Right lung (tissue), 5 donors: ENCODE results near the gene PTBP3. TPM values are rescaled to one million over a fixed set of nuclear protein-coding genes. Genes with fewer than 3 reads are reported as not detected.
"Not testable (repeated sequence)": the region's sequence is repeated elsewhere in the genome, so short reads cannot be mapped to it uniquely, and the experiment has no call there.

ENCODE experiments used
- DNase-seq, 2 donors: peaks; one replicate each; pipeline ENCODE4 v3.0.0-alpha.2; 2013
- polyA plus RNA-seq, 5 donors: library from polyadenylated mRNA; unstranded; fragments of 120-200 nt; gene quantifications; one replicate each; pipeline versions ENCODE4 v1.2.1 to v1.2.3, GENCODE V29; 2013; ENCODE audit warnings: inconsistent platforms in 1 of 5, low replicate concordance in 1 of 5; ENCODE audit not compliant: insufficient read length in 5 of 5, insufficient read depth in 1 of 5

The PTBP3 gene
- polyA plus RNA-seq, 5 donors, result 29.7 to 50.3 (median 41.5) TPM

DNA sequence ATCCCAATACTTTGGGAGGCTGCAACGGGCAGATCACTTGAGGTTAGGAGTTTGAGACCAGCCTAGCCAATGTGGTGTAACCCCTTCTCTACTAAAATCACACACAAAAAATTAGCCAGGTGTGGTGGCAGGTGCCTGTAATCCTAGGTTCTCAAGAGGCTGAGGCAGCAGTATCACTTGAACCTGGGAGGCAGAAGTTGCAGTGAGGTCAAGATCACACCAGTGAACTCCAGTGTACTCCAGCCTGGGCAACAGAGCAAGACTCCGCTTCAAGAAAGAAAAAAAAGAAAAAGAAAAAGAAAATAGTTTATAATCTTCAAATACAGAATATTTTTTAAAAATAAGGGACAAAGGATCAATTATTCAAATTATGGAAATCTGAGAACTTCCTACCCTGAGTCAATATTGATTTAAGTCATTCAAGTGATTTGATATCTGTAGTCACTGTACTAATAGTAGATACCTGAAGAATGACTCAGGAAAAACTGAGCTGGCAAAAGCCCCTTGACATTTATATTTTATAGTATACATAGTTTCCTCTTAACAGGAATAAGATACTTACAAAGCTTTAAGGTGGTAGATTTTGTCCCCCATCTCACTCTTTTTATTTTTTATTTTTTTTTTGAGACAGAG, 61.8 kb downstream of the PTBP3 start:
- DNase-seq, result no peak

DNA sequence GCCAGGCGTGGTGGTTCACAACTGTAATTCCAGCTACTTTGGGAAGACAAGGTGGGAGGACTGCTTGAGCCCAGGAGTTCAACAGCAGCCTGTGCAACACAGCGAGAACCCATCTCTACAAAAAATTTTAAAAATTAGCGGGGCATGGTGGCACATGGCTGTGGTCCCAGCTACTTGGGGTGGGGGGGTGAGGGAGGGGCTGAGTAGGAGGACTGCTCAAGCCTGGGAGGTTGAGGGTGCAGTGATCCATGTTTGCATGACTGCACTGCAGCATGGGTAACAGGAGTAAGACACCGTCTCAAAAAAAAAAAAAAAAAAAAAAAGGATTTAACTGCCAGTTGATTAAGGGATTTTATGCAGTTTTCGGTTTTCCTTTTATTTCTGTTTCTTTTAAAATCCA, 65.0 kb downstream of the PTBP3 start:
- DNase-seq, result no peak

DNA sequence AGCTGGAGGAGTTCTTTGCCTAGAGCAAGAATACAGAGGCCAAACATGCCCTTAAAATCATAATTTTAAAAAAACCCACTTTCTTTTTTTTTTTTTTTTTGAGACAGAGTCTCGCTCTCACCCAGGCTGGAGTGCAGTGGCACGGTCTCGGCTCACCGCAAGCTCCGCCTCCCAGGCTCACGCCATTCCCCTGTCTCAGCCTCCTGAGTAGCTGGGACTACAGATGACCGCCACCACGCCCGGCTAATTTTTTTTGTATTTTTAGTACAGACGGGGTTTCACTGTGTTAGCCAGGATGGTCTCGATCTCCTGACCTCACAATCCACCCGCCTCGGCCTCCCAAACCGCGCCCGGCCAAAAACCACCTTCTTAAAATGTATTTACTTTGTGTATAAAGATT, 66.3 kb downstream of the PTBP3 start:
- not testable (repeated sequence) for DNase-seq

DNA sequence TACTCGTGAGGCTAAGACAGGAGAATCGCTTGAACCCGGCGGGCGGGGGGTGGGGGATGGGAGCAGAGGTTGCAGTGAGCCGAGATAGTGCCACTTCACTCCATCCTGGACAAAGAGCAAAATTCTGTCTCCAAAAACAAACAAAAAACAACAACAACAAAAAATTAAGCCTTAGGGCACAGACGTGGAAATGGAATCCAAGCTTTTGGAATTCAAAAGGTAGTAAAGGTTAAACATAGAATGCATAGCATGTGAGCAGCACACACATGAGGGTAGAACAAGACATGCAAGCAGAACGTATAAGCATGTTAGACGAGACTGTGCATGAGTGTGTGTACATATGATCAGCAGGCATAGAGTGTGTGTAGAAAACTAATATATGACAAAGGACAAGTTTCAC, 68.0 kb downstream of the PTBP3 start:
- no peak for DNase-seq

DNA sequence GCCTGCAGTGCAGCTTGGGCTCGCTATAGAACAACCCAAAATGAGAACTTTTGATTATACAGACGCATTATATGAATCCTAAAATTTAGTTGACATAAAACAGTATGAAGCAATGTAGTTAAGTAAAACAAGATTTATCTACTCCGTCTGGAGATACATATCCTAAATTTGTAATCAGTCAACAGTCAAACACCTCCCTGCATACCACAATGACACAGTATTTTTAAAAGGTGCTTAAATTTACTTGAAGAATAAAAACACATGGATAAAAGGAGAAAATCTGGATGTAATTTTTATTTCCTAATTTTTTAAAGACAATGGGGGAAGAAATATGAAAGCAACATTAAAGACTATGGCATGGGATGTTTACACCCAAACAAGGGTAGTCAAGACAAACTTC, 70.8 kb downstream of the PTBP3 start:
- no peak for DNase-seq

DNA sequence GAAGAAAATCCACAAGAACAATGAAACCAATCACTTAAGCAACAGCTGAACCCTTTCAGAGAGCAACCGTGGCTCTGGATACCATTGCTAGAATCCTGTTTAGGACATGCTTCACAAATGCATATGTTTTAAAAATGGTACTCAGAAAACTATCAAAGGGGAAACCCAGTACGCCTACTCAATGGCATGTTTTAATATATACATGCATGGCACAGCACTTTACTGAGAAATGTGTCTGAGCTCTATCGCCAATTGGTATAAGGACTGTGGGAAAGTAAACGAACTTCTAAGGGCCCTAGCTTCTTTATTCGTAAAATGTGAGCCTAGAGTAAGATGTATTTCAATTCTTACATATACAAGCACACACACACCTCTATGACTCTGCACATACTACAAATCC, 72.3 kb downstream of the PTBP3 start:
- no peak for DNase-seq

DNA sequence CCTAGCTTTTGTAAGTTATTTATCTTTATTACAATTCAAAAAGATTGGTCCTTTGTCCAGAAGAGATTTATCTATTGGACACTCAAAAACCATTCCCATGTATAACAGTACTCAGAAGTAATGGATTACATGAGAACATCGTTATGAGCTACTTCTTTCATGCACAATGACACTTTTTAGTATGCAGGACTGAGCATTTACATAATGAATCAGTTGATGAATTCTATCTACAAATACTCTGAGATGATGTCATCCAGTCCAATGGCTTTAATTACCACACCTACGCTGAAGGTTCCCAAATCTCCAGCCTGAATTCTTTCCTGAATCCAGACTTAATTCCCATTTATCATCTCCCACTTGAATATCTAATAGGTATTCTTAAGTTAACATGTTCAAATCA, 75.3 kb downstream of the PTBP3 start:
- DNase-seq, result no peak

DNA sequence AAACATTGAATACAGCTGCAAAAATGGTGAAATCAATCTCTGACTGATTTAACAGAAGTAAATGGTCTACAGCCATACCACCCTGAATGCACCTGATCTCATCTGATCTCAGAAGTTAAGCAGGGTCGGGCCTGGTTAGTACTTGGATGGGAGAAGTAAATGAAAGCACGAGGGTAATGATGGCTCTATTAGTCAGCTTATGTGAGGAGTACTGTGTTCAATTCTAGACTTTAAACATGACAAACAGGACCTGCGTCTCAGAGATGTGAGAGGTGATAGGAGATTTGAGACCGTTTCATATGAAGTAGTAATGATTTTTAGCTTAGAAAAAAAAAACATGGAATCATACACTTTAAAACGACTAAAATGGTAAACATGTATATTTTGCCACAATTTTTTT, 81.2 kb downstream of the PTBP3 start:
- DNase-seq, result no peak

DNA sequence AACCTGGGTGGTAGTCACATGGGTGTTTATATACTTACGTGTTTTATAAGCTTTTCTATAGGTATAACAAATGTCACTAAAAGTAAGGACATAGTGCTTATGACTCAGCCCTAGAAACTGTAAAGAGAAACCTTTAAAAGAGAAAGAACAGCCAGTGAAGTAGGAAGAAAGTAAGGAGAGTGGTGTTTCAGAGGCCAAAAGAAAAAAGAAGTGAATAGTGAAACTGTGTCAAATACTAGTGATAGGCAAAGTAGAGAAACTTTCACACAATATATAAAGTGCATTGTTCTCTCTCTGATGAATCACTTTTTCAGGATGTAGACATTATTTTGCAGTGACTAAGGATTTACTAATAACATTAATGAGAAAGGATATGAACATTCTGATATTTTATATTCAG, 84.1 kb downstream of the PTBP3 start:
- no peak for DNase-seq

DNA sequence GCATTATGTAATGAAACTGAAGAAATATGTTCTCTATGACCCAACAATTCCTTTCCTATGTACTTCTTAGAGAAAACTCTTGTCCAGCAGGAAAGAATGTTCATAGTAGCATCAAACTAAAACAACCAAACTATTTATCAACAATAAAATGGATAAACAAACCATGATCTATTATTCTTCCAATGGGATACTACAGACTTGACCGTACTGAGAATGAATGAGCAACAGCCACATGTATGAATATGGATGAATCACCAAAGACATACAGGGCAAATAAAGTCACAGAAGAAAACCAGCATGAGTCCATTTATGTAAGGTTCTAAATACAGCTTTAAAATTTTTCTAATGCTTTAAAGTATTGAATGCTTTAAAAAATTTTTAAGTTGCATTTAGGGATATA, 84.7 kb downstream of the PTBP3 start:
- DNase-seq, result no peak

DNA sequence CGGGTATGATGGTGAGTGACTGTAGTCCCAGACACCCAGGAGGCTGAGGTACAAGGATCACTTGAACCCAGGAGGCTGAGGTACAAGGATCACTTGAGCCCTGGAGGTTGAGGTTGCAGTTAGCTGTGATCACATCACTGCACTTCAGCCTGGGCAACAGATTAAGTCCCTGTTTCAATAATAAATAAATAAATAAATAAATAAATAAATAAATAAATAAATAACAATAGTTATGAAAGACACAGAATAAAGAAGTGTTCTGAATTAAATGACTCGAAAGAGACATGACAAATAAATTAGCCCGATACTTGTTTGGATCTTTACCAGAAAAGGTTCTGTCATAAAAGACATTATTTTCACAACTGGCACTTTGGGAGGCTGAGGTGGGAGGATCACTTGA, 86.3 kb downstream of the PTBP3 start:
- DNase-seq, result no peak

DNA sequence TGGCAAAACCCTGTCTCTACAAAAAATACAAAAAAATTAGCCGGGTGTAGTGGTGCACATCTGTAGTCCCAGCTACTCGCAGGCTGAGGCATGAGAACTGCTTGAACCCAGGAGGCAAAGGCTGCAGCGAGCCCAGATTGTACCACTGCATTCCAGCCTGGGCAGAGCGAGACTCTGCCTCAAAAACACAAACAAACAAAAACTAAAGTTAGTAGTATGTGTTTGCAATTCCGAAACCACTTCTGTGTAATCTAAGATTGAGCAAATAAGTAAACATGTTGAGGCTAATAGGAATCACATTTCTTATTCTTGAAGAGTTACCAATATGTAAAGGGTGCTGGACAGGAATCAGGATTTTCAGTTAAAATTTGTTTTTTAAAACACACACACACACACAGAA, 88.3 kb downstream of the PTBP3 start:
- no peak for DNase-seq

DNA sequence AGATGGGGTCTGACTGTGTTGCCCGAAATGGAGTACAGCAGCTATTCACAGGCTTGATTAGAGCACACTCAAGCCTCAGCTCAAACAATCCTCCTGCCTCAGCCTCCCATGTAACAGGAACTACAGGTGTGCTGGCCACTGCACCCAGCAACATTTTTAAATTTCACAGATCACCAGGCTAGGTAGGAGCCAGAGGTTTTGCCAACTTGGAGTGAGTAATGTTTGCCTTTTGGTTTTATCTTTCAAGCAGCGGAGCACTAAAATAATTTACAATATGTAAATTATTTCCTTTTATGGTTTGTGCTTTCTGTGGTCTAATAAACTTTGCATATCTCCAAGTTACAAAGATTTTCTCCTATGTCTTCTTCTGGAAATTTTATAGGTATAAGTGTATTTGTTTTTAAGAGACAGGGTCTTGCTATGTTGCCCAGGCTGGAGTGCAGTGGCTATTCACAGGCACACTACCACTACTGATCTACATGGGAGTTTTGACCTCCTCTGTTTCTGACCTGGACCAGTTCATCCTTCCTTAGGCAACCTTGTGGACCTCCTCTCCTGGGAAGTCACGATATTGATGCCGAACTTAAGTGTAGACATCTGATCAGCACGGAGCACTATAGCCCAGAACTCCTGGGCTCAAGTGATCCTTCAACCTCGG, 91.1 kb downstream of the PTBP3 start:
- DNase-seq, result no peak

DNA sequence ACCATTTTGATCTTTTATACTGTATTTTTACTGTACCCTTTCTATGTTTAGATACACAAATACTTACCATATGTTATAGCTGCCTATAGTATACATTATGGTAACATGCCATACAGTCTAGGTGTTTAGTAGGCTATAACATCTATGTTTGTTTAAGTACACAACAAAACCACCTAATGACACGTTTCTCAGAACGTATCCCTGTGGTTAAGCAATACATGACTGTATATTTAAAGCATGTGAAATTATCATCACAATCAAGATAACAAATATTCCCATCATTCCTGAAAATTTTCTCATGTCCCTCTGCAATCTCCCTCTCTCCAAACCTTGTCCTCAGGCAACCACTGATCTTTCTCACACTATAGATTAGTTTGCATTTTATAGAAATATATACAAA, 91.9 kb downstream of the PTBP3 start:
- no peak for DNase-seq

DNA sequence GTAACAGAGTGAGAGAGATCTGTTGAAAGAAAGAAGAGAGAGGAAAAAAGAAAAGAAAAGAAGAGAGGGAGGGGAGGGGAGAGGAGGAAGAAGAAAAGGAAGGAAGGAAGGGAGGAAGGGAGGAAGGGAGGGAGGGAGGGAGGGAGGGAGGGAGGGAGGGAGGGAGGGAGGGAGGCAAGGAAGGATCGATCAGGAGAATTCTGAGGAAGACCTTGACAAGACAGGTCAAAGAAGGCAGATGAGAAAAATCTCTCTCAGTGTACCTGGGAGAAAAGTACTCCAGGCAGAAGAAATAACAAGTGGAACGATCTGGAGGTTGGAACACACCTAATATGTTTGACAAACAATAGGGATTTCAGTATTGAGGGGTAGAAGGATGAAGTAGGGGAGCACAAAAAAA, 93.7 kb downstream of the PTBP3 start:
- no peak for DNase-seq

DNA sequence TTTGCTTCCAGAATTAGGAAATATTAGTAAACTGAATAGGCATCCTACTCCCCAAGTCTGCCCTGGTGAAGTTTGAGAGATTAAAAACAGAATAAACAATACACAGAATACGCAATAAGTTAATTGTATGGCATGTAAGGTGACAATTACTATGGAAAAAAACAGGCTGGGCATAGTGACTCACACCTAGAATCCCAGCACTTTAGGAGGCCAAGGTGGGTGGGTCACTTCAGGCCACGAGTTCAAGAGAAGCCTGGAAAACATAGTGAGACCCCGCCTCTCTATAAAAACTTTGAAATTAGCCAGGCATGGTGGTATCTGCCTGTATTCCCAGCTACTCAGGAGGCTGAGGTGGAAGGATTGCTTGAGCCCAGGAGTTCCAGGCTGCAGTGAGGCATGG, 94.1 kb downstream of the PTBP3 start:
- DNase-seq, result no peak

DNA sequence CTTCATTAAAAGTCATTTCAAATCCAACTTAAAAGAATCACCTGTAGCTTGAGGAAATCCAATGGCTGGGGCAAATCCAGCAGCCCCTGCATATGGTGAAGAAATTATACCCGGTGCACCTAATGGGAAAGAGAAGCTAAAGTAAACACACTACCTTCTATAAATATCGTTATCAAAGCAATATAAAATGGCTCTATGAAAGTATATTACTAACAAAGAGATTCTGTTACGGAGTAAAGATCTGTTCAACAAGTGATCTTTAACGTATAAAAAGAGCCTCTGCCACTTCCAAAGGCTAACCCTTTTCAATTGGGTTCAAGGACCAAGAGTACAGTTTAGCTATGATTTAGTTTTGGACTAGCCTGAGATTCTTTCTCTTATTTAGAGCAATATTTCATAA, 98.6 kb downstream of the PTBP3 start:
- DNase-seq, result no peak

DNA sequence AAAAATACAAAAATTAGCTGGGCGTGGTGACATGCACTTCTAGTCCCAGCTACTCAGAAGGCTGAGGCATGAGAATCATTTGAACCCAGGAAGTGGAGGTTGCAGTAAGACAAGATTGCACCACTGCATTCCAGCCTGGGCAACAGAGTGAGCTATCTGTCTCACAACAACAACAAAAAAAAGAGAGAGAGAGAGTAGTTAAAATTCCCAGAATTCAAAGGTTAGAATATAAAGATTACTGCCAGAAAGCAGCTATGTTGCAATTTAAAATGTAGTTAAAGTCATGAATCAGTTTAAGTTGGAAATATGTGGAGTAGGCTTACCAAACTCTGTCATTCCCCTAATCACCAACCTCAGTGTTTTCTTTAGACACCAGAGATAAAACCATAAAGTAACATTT, 99.7 kb downstream of the PTBP3 start:
- DNase-seq, result no peak

DNA sequence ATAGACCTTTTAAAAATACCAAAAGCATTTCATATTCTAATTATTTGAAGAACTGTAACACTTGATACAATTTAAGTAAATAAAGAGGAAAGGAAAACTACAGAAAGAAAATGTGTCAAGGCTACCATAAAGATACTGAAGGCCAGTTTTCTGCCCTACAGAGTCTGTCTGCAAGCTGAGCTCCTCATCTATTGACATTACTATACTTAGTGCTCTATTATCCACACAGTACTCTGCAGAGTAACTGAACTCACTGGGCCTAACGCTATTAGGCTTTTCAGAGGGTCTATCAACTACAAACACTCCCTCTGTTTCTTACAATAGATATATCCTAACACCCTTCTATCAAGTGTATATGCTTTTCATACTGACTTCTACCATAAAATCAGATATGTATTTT, 101.2 kb downstream of the PTBP3 start:
- no peak for DNase-seq

DNA sequence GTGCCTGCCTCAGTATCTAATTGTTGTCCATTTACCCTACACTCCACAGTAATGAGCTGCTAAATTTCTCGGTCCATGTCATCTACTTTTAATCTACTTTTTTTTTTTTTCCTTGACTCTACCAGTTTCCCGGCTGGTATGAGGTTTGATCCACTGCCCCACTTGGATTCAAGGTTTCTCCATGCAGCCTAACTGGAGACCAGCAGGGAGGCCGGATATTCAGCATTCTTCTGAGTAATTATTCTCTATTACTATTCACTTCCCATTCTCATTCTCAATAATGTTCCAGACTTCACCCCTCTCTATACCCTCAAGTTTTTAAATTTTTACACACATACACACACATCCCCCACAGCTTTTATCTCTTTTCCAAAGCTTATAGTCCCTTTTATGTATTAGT, 107.3 kb downstream of the PTBP3 start:
- DNase-seq, result no peak

DNA sequence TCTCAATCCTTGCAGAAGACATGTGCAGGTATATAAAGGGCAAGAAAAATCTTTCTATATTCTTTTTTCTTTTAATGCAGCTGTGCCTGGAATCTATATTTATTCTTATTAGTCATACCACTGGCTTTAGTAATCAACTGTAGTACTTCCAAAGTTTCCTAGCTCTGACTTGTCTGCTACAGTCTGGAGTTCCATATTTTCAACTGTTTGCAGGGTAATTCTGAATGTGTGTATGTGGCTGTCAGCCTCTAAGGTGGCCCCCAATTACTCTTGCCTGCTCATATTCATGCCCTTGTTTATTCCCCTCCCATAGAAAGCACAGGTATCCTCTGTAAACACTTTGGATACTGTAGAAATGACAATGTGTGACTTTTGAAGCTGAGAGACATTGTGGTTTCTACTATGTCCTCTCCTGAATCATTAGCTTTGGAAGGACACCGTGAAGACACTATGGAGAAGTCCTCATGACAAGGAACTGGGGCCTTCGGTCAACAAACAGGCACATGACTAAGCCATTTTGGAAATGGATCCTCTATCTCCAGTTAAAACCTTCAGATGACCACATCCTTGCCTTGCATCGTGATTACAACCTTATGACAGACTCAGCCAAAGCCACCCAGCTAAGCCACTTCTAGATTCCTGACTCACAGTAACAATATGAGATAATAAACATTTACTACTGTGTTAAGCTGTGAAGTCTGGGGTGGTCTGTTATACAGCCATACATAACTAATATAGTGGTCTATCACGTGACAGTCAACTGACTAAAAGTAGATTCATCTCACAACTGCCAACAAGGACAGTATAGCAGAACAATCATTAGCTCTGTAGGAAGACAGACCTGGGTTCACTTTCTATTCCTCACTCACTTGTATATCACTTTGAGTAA, 108.8 kb downstream of the PTBP3 start:
- no peak for DNase-seq

DNA sequence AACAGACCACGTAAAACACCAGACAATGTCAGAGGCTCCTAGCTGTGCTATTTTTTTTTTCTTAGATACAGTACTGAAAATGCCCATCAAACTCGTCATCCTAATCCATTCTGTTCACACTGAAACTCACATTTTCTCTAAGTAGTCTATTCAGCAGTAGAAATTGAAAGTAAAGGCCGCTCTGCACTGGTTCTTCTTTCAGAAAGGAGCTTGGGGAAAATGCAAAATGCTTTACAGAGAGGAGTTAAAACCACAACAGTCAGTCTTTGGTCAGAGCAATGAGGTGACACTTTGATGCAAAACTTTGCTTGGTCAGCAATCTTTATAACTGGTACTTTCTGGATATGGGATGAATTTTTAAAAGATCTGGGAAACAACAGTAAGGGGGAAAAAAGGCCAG, 114.5 kb downstream of the PTBP3 start:
- no peak for DNase-seq

DNA sequence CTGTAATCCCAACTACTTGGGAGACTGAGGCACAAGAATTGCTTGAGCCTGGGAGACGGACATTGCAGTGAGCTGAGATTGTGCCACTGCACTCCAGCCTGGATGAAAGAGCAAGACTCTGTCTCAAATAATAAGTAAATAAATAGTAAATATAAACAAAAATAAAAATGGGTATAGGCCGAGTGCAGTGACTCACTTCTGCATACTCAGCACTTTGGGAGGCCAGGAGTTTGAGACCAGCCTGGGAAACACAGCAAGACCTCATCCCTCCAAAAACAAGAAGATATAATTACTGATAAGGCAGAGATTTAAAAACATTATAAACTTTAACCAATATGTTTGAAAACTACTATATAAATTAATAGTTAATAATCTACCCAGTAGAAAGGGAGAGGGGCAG, 120.5 kb downstream of the PTBP3 start:
- no peak for DNase-seq
